GM21423 (cell line): ENCODE data around the gene ARHGAP15.

Source experiments
- ATAC-seq: cut with Tn5 transposase; IDR thresholded peaks from one replicate; pipeline ENCODE4 v1.9.1; 2021; ENCODE audit warnings: mild to moderate bottlenecking, moderate library complexity; ENCODE audit not compliant: unreplicated experiment

Gene ARHGAP15

GRCh38 chr2:143475041-143475776, 346.0 kb downstream of the ARHGAP15 start:
- ATAC-seq: no peak

- no peak for ATAC-seq
These were observed 347.3 kb downstream of the ARHGAP15 start for GRCh38 chr2:143476336-143477087.

GRCh38 chr2:143477714-143478443, 348.7 kb downstream of the ARHGAP15 start:
- ATAC-seq: peak; percentile 50

- no peak for ATAC-seq
These were observed 350.9 kb downstream of the ARHGAP15 start for GRCh38 chr2:143480086-143480485.

GRCh38 chr2:143480601-143481236, 351.5 kb downstream of the ARHGAP15 start:
- no peak for ATAC-seq

- ATAC-seq: no peak
These were observed 352.0 kb downstream of the ARHGAP15 start for GRCh38 chr2:143481237-143481623.

GRCh38 chr2:143481733-143482132, 352.5 kb downstream of the ARHGAP15 start:
- ATAC-seq: no peak

GRCh38 chr2:143482316-143482715, 353.1 kb downstream of the ARHGAP15 start:
- ATAC-seq: no peak

- no peak for ATAC-seq
These were observed 353.6 kb downstream of the ARHGAP15 start for GRCh38 chr2:143482771-143483170.

- ATAC-seq: no peak
These were observed 357.8 kb downstream of the ARHGAP15 start for GRCh38 chr2:143486976-143487375.

GRCh38 chr2:143489145-143489544, 359.9 kb downstream of the ARHGAP15 start:
- no peak for ATAC-seq

GRCh38 chr2:143491131-143491530, 361.9 kb downstream of the ARHGAP15 start:
- no peak for ATAC-seq

- ATAC-seq: no peak
These were observed 364.1 kb downstream of the ARHGAP15 start for GRCh38 chr2:143493339-143493738.

- no peak for ATAC-seq
These were observed 368.5 kb downstream of the ARHGAP15 start for GRCh38 chr2:143497726-143498125.

GRCh38 chr2:143498496-143498895, 369.3 kb downstream of the ARHGAP15 start:
- ATAC-seq: no peak

GRCh38 chr2:143499061-143499460, 369.8 kb downstream of the ARHGAP15 start:
- ATAC-seq: no peak

GRCh38 chr2:143501106-143501676, 372.0 kb downstream of the ARHGAP15 start:
- ATAC-seq: no peak

- no peak for ATAC-seq
These were observed 374.1 kb downstream of the ARHGAP15 start for GRCh38 chr2:143503280-143503679.

GRCh38 chr2:143504397-143504796, 375.2 kb downstream of the ARHGAP15 start:
- ATAC-seq: no peak

GRCh38 chr2:143505542-143505941, 376.3 kb downstream of the ARHGAP15 start:
- ATAC-seq: no peak

- ATAC-seq: peak; percentile 88
These were observed 383.9 kb downstream of the ARHGAP15 start for GRCh38 chr2:143513081-143513480.
